Stimulated activated naive CD4-positive, alpha-beta T cell treated with Interleukin-2 at 50 U/mL for 16 hours (primary cell): Measurements from ENCODE around the gene ADCY9.
"Not testable (repeated sequence)": the region's sequence is repeated elsewhere in the genome, so short reads cannot be mapped to it uniquely, and the experiment has no call there.

ENCODE experiments used
- DNase-seq: peaks from one replicate; lab custom pipeline; 2025; lab: John Stamatoyannopoulos, UW

The ADCY9 gene

GRCh38 chr16:4067262-4068001, 48.8 kb downstream of the ADCY9 start:
- no peak for DNase-seq

DNA sequence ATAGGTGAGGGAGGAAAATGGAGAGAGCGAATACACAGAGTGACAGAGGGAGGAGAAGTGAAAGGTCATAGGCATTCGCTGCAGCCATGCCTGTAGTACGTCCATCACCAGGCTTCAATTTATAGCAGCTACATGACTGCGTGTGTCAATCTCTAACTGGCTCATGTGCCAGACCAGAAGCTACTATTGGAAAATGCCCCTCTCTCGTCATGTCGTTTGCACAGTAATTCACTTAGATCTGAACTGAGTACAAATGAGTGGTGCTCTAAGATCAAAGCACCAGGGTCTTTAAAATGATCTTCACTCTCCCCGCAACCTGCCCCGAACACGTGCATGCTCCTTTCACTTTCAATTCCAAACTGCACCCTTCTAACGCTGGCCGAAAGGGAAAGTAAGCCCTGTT, 51.3 kb downstream of the ADCY9 start:
- DNase-seq: peak; percentile 16

DNA sequence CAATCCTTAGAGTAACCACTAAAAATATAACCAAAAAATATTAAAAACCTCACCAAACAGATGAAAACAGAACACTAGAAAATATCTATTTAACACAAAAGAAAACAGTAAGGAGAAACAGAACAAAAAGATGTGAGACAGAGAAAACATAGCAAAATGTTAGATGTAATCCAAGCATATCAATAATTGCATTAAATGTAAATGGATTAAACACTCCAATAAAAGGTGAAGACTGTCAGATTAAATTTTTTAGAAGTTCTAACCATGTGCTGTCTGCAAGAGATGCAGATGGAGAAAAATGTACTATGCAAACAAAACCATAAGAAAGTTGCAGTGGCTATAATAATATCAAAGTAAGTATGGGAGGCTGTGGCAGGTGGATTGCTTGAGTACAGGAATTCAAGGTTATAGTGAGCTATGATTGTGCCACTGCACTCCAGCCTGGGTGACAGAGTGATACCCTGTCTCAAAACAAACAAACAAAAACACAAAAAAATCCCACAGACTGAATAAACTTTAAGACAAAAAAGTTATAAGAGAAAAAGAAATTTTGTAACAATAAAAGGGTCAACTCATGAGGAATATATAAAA, 53.9 kb downstream of the ADCY9 start:
- no peak for DNase-seq

GRCh38 chr16:4060823-4061222, 55.4 kb downstream of the ADCY9 start:
- no peak for DNase-seq

GRCh38 chr16:4060009-4060408, 56.2 kb downstream of the ADCY9 start:
- no peak for DNase-seq

DNA sequence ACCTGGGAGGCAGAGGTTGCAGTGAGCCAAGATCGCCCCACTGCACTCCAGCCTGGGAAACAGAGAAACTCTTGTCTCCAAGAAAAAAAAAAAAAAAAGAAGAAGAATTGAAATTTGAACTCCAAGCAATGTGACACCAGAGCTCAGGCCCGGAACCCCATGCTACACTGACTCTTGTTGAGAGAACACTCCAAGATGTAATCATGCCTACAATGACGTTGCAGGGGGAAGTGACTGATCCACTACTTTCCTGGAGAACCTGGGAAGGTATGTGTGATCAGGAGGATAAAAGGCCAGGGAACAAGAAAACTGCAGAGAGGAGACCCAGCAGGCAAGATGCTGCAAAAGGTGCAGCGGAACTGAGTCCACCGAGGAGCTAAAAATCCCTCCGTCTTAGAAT, 57.9 kb downstream of the ADCY9 start:
- DNase-seq: no peak

DNA sequence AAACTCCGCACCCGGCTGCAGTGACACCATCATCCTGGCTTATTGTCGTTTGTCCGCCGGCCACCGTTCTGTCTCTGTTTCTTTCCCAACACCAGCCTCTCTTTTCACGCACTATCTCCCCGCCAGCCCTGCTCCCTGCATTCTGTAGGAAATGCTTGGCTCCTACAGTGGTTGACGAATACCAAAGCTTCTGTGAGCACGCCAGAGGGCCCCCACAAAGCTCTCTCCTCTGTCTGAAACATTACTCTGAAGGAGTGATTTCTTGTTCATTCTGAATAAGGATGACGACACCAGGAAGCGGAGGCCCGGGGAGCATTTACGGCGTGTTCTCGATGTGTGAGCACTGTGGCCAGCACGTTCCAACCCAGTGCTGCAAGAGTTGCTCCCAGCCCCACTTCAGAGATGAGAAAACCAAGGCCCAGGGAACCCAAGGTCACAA, 58.8 kb downstream of the ADCY9 start:
- DNase-seq: no peak

DNA sequence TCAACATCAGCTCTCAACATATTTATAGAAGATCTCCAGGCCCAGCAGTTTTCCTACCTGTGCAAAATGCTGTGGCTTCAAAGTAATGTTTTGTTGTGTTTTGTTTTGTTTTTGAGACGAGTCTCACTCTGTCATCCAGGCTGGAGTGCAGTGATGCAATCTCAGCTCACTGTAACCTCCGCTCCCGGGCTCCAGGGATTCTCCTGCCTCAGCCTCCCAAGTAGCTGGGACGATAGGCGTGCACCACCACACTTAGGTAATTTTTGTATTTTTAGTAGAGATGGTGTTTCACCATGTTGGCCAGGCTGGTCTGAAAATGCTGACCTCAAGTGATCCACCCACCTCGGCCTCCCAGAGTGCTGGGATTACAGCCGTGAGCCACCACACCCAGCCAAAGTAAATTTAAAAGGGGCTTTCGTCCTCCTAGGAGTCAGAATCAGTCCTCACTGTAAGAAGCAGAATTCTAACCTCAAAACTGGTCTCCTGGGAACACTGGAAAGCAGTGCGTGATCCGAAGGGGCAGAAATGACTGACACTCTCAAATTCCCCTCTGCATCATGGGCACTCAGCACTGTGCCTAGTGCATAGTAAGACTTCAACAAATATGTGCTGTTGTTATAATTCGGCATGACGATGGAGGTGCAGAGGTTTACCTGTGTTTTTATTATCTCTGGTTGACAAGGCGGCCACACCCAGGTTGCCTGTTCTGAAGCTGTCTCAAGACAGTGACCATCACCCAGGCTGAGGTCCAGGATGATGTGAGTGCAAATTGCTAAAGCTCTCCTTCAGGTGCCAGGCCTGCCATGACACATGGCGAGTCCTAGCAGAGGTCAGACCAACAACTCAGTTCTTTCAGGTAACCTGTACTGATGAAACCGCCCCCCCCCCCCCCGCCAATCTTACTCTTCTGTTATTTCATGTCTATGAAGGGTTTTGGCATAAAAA, 59.8 kb downstream of the ADCY9 start:
- DNase-seq: no peak

DNA sequence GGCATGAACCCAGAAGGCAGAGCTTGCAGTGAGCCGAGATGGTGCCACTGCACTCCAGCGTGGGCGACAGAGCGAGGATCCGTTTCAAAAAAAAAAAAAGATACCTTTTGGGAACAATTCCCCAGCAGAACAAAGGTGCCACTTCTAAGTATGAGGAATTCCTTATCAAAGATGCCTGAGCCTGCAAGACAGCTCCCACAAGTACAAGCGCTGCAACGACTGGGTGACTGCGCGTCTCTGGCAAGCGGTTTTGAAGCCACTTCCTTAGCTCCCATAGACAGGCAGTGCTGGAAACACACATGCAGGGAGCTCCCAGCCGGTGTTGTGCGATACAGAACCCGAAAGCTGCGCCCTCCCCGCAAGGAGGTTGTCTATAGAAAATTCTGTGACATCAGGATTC, 60.5 kb downstream of the ADCY9 start:
- DNase-seq: no peak

DNA sequence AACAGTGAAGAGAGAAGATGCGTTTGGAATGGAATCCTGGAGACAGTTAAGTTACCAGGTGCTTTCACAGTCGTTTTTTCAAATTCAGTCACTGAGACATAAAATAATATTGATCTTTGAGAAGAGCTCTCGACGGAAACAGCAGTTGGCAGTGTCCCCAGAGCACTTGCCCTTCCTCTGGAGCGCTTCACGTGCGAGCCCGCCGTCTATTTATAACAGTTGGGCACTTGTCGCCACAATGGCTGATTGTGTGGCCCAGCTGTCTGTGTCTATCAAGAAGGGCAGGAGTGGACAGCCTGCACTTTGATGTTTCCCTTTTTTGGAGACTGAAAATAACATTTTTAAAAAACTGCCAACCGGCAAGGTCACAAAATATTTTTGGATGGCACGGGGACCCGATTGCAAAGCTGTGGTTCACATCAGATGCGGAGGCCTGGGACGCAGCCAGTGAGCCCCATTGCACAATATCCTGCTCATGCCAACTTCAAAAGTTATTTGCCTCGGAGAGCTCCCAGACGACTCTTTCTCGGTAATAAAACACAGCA, 62.9 kb downstream of the ADCY9 start:
- no peak for DNase-seq

- no peak for DNase-seq
Measured at GRCh38 chr16:4052801-4053293, 63.4 kb downstream of the ADCY9 start.

DNA sequence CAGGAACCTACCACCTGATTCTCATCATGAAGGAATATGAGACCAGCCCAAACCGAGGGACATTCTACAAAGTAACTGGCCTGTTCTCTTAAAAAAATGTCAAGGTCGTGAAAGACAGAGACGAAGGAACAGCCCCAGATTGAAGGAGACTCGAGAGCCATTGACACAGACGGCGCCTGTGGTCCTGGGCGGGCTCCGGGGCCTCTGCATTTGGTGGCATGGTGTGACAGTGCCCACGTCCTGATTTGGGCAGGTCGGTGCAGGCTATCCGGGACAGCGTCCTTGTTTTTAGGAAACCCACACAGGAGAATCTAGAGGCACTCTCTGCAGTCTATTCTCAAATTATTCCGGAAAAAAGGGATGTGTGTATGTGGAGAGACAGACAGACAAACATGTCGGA, 64.1 kb downstream of the ADCY9 start:
- DNase-seq: no peak

DNA sequence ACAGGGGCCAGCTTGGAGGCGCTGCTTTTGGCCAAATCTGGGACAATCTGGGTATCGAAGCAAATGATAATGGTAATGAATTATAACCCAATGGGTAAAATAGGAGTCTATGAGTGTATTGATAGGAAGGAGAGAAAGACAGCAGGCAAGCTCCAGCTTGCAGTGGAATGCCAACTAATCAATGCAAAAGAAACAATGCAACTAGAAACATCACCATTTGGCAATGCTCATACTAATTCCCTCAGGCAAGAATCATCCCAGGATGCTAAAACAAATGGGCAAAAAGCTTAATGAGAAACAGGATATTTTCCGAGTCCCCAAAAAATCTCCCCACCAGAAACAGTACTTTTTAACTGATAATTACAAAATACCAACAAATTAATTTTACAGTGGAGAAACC, 64.7 kb downstream of the ADCY9 start:
- DNase-seq: no peak

DNA sequence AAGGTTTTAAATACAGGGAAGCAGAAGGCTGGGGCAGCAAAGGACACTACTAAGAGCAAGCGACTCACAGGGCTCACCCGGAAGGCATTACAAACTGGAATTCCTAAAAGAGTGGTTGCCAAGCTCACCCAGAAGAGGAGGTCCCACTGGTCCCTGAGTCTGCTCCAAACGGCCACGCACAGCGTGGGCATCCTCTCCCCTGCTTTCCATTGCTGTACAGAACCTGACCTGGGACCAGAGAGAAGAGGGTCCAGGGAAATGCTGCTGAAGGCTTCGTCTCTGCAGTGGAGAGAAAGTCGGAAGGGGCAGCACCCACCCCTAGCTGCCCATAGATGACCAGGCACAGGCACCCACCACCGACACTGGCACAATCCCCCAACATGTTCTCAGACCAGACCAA, 67.2 kb downstream of the ADCY9 start:
- no peak for DNase-seq

GRCh38 chr16:4048481-4048880, 67.8 kb downstream of the ADCY9 start:
- DNase-seq: no peak

GRCh38 chr16:4046221-4046620, 70.0 kb downstream of the ADCY9 start:
- DNase-seq: no peak

- not testable (repeated sequence) for DNase-seq
Measured at GRCh38 chr16:4045561-4045960, 70.7 kb downstream of the ADCY9 start.

- DNase-seq: no peak
Measured at GRCh38 chr16:4042581-4042980, 73.7 kb downstream of the ADCY9 start.

DNA sequence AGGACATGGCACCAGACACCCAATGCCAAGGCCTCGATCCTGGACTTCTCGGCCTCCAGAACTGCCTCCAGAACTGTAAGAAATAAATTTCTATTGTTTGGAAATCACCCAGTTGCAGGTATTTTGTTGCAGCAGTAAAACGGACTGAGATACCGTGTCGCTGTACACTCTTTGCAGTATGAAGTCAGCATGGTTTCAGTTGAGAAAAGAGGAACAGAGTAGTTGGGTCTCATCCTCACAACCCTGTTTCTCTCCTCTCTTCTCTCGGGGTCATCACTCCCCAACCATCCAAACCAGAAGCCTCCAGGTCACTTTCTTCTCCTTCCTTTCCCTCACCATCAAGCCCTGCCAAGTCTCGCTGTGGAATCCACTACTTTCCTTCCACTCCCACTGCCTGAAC, 77.8 kb downstream of the ADCY9 start:
- DNase-seq: no peak

GRCh38 chr16:4036952-4037351, 79.3 kb downstream of the ADCY9 start:
- DNase-seq: not testable (repeated sequence)

DNA sequence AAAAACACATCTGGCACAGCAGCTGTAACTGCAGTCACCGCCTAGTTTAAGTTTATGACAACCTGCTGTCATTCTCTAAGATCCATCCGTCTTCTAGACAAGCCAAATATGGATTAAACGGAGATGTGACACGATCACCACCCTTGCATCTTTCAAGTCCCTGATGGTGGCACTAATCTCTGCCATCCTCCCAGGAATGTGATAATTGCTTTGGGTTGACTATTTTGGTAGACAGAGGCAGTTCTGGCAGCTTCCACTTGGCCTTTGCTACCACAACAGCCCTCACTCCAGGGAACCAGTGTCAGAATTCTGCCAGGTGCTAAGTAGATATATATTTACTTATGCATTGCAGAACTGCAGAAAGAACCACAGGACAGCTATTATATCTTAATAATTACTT, 81.3 kb downstream of the ADCY9 start:
- no peak for DNase-seq

DNA sequence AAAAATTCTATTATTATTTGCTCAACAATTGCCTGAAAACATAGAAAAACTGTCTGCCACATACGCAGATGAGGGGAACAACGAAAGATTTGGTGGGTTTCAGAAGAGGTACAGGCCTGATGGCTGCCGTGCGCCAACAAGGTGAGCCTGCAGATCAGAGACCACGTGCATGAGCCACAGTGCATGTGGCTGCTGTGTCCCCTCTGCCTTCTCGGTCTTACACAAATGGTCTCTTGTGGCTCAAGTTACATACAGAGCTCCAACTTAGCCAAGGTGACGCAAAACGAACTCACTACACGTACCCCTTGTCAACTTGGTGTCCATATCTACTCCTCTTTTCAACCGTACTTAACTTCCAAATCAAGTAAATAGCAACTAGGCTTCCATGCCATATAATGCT, 82.3 kb downstream of the ADCY9 start:
- DNase-seq: no peak
